NCI-H187 (cell line): ENCODE results near the gene TAF1D.
"Not testable (repeated sequence)": the region's sequence is repeated elsewhere in the genome, so short reads cannot be mapped to it uniquely, and the experiment has no call there.

Source experiments
- DNase-seq, 2 experiments: peaks; one replicate each; lab custom pipeline; 2025; lab: John Stamatoyannopoulos, UW

Gene TAF1D

GRCh38 chr11:93747122-93747521, 5.8 kb upstream of the TAF1D start:
- no peak for DNase-seq

DNA sequence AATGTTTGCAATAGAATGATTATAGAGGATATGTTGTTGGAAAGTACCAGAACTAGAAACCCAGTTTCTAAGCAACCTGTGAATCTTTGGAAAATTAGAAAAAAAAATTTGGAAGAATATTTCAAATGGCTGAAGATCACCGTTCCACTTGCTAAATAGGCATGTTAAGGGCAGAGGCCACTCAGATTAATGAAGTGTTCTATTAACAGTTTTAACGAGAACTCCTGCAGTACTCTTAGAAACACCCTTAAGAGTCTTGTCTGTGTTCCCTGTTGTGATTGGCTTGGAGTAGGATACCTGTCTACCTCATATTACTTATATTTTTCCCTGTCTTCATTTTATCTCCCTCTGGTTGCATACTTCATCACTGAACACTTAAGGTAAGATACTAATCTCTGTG, 4.8 kb upstream of the TAF1D start:
- no peak for DNase-seq

DNA sequence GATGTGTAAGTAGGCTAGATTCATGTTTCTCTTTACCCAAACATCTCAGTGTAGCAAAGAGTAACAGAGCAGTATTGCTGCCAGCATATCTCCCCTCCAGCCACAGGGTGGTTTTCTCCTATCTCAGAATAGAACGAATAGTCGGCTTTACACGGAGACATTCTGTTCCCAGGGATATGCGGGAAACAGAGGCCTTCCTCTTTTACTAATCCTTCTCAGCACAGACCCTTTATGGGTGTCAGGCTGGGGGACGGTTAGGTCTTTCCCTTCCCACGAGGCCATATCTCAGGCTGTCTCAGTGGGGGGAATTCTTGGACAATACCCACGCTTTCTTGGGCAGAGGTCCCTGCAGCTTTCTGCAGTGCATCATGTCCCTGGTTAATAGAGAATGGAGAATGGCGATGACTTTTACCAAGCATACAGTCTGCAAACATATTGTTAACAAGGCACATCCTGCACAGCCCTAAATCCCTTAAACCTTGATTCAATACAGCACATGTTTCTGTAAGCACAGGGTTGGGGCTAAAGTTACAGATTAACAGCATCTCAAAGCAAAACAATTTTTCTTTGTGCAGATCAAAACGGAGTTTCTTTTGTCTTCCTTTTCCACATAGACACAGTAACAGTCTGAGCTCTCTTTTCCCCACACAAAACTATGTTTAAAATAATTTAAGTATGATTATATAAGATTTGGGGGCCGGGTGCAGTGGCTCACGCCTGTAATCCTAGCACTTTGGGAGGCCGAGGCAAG, 3.9 kb upstream of the TAF1D start:
- DNase-seq: not testable (repeated sequence)

- DNase-seq: no peak
Observed at GRCh38 chr11:93744669-93745004, 3.3 kb upstream of the TAF1D start.

DNA sequence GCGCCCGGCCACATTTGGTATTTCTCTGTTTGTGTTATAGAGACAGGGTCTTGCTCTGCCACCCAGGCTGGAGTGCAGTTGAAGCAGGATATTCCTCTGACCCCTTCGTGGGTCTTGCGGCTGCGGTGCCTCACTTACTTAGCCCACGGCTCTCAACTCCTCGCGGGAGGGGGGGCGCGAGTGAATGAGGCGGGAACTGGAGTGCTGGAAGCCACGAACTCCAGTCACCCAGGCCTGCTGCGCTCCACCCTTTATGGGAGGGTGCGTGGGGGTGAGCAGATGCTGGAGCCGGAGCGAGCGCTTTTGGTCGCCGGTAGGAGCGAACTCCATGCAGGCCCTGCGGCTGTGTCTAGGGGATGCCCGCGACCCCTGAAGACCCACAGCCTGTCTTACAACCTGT, 2.0 kb upstream of the TAF1D start:
- no peak for DNase-seq

DNA sequence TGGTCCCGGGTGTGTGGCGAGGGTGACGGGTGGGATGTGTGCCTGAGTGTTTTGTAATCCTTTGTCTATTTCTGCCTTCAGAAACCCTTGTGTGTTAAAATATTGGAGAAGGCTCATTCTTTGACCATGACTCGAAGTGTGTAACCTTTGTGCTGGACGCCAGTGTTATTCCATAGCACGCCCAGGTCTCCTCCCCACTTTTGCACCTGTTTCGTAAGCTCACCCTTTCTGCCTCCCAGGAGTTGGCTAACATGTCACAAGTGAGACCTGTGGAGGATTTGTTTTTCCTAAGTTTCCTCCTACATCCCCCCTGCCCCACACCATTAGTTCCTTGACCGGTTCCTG, 559 bp upstream of the TAF1D start:
- peak in 1 of 2 experiments; percentile 14 for DNase-seq

DNA sequence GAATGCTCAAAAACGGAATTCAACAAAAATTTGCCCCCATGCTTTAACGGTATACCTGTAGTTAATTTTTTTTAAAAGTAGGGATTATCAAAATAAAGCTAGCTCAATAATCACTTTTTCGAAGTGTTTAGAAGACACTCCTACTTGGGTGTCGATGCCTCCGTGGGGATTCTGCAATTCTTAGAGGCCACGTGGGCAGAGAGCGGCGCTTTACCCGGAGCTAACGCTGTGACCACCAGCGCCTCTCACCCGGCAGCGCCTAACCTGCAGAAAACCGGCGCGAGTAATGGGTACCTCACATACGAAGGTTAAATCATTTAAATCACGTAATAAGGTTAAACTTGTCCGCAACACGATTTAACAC, 583 bp downstream of the TAF1D start:
- no peak for DNase-seq

GRCh38 chr11:93740031-93740729, 1.1 kb downstream of the TAF1D start:
- DNase-seq: no peak

GRCh38 chr11:93738647-93739081, 2.6 kb downstream of the TAF1D start:
- no peak for DNase-seq

DNA sequence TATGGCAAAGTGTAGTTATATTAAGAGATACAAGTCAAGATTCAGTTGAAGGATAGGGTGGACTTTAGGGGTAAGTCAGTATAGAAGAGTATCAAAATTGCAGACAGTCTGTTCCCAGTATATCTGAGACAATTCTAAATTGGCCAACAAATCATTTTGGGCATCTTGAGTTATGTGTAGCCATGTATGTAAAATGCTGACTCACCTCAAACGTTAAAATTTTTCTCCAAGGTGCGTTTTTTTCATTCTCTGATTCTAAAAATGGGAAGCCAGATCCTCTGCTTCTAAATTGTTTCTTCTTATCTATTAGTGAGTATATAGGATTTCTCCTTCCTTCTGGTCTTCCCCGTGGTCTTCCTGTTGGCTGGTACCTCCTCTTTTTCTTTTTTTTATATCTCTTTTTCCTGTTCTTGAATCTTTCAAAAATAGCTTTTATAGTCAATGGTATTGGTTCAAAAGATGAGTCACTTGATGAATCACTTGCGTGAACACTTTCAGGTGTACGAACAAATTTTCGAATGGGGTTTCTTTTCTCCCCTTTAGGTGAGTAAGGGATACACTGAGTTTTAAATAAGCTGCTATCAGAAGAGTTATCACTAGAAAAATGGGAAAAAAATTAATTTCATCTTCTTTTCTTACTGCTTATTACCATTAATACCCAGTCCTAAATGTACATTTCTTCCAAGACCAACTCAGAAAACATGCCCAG, 3.2 kb downstream of the TAF1D start:
- DNase-seq: no peak

- no peak for DNase-seq
Observed at GRCh38 chr11:93736129-93736528, 5.2 kb downstream of the TAF1D start.

DNA sequence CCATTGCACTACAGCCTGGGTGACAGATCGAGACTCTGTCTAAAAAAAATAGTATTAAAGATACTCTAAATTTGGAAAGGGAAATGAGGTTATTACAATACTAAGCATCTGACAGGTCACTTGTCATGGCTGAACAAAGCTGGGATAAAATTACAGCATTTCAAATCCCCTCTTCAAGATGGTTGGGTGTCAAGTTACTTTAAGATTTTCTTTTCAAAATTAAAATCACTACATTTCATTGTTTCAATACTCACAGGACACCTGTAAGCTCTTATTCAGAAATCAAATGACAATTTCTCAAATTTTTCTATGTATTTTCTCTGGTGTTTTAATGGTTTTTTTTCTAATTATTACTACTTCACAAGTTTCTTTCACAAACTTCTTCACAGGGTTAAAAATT, 5.7 kb downstream of the TAF1D start:
- no peak for DNase-seq

DNA sequence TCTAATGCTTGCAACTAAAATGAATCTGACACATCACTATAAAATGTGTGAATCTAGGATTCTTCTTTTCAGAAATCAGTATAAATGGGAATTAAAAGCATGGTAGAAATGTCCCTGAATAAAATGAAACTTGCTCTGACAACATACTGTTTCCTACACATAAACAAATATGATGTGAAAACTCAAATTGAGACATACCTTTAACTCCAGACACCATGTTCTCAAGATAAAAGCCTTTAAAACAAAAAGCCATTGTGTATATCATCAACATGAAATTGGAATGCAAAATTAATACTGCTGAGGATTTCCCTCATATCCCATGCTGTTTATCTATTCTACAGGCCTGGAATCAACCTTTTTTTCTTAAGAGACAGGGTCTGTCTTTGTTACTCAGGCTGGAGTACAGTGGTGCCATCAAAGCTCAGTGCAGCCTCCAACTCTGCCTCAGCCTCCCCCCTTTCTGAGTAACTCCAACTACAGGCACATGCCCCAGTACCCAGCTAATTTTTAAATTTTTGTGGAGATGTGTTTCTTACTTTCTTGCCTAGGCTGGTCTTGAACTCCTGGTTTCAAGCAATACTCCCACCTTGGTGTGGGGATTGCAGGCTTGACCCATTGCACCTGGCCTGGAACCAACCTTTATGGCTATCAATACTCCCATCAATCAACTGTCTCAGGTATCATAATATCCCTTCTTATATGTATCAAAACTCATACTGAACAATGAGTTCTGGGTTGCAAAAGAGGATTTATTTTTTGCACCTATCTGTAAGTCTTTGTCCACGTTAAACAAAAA, 6.7 kb downstream of the TAF1D start:
- DNase-seq: no peak

- no peak for DNase-seq
Observed at GRCh38 chr11:93733474-93733873, 7.8 kb downstream of the TAF1D start.

GRCh38 chr11:93732237-93732892, 8.9 kb downstream of the TAF1D start:
- no peak for DNase-seq

GRCh38 chr11:93730108-93731107, 10.9 kb downstream of the TAF1D start:
- DNase-seq: no peak

DNA sequence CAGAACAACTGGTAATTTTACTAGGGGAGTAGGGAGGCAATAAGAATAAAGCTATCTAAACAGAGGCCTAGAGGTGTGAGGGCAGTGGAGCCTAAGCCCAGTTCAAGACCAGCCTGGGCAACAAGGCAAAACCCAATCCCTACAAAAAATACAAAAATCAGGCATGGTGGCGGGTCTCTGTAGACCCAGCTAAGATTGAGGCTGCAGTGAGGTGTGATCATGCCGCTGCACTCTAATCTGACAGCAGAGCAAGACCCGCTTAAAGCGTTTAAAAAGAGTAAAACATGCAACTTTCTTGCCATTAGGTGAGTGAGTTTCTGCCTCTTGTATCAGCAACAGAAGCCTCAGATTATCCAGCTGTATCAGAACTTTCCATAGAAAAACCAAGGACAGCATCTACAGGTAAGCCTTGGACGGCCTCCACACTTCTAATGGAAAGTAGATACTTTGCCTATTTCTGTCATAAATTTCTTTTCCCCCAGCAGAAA, 12.1 kb downstream of the TAF1D start:
- DNase-seq: no peak

DNA sequence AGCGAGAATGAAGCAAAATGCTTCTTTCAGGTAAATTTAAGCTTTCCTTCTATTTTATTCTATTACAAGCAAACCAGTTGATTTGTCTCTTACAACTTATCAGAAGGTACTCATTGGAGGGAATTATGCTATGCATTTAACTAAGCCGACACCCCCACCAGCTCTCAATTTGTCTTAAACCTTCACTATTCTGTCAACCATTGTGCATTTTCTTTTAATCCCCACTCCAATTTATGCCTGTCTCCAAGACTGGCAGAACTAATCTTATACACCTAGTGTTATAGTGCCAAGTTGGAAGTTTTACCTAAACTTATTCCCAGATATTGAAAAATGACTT, 12.5 kb downstream of the TAF1D start:
- no peak for DNase-seq

- no peak for DNase-seq
Observed at GRCh38 chr11:93727985-93728791, 13.1 kb downstream of the TAF1D start.

DNA sequence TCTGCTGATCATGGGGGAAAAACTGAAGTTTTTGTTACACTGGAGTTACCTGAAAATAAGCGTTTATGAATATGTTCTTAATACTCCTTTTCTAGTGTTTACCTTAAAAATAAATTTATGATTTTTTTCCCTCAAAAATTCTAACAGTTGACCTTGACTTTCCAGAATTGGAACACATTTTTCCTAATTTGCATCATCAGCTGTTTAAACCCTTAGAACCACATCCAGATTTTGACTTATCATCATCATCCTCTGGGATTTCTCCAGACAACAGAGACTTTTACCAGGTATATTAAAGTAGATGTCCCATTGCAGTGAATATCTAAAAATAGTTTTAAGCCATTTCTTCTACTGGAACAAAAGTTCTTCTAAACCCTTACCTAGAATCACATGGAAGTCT, 17.2 kb downstream of the TAF1D start:
- DNase-seq: no peak
